ACHN (cell line): ENCODE data around the gene PTCH2.
"Not testable (repeated sequence)": the region's sequence is repeated elsewhere in the genome, so short reads cannot be mapped to it uniquely, and the experiment has no call there.

Experiments used
- DNase-seq: peaks from one replicate; pipeline ENCODE4 v3.0.0-alpha.2; 2015
- in situ Hi-C: cut with HindIII; loops from 2 replicates; pipeline ENCODE4 v1.10.0; 2017; ENCODE audit warnings: low sequenced_read_pairs, low pct_ligation_motif_present, low pct_unique_long_range_greater_than_20kb

PTCH2 gene

DNA sequence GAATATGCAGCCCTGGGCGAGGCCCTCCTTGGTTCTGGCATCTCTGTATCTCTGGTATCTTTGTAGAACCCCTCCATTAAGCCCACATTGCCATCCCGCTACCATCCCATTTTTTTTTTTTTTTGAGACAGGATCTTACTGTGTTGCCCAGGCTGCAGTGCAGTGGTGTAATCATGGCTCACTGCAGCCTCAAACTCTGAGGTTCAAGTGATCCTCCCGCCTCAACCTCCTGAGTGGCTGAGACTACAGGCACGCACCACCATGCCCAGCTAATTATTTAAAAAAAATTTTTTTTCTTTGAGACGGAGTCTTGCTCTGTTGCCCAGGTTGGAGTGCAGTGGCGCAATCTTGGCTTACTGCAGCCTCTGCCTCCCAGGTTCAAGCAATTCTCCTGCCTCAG, 18.7 kb downstream of the PTCH2 start:
- DNase-seq, in situ Hi-C loops: not testable (repeated sequence)

DNA sequence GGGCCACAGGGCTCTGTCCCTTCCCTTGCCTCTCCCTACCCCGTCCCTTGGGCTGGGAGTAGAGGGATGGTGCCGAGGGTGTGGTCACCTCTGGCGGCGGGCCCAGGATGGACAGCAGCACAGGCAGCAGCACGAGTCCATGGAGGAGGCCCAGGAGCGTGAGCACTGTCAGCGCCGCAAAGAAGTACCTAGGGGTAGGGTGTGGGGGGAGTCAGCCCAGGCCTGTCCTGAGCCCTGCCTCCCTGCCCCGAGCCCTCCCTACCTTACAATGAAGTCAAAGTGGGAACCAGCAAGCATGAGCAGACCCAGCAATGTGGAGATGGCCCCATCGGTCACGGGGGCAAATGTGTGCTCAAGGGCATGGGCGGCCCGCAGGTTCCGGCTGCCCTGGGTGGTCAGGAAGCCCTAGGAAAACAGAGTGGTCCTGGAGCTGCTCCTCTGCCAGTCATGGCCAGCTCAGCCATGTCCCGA, 20.0 kb downstream of the PTCH2 start:
- in situ Hi-C loops, result no loop called here
- no peak for DNase-seq

DNA sequence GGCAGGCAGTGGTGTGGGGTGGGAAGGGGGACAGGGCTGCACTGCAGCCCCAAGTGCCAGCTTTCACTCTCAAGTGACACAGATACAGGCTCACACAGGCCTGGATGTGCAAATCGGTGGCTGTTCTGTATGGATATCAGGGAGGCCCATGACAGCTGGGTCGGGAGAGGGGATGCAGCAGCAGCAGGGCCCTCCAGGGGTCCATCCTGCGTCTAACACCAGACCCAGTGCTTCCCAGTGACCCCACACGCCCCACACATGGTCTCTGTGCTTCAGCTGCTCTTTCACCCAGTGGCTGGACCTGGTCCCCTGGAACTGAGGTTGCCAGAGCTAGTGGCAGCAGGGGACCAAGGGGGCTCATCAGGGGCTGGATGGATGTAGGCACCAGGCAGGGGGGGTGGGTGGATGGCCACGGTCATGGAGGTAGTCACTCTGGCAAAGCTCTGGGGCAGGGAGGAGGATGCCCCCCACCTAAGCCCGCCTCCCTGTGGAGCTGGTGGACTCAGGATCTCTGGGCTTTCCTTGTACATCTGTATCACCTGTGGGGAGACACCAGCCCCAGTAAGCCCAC, 20.8 kb downstream of the PTCH2 start:
- in situ Hi-C loops, result no loop called here
- no peak for DNase-seq

DNA sequence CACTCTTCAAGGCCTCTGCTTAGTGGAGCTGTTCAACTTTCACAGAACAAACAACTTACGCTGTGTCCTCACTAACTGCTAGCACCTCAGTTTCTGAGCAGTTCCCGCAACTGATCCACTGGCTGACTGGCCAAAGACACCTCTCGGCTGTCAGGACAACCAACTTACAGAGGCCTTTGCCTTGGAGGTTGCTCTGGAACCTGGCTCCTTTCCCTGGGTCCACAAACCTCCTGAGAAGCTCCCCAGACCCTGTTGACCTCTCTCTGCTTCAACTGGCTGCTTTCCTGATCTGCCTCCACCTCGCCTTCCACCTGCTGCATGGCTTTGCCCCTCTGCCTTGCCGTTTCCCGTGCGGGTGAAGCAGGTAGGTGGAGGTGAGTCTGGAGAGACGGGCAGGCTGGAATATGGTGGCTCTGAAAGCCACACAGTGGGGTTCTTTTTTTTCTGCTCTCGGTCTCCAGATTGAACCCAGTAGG, 21.8 kb downstream of the PTCH2 start:
- in situ Hi-C loops, result no loop called here
- DNase-seq, result no peak

DNA sequence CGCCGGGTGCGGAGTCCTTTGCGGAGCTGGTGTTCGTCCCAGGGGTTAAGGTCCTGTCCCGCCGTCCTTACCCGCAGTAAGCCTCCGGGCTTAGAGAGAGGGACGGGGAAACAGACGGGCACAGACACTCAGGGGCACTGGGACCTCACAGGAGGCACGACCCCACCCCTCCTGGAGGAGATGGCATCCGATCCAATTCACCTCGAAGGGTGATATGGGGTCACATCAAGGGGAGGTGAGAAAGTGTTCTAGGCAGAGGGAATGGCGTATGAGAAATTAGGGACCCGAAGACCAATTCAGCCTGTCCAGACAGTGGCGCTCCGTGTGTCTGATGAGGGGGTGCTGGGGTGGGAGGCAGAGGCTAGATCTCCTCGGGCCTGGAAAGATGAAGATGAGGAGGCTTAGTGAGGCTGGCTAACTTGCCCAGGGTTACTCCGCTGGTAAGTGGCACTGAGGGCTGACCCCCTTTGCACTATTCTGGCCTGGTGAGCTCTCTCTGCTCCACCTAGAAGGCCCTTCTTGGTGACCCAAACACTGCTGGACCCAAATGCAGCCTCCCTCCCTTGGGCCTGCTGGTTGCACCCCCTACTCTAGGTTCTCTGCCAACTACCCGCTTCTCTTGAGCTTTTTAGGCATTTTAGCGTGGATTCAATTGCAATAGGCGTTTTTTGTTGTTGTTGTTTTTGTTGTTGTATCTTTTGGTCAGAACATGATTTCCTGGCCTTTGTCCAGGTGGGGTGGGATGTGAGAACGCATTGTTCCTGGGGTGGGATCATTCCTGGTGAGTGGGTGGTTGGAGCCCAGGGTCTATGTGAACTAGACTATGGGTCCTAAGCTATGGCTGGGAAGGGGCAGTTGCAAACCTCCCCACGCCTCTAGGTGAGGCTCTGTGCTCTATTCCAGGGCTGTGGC, 22.5 kb downstream of the PTCH2 start:
- DNase-seq, result no peak
- in situ Hi-C loops, result no loop called here

DNA sequence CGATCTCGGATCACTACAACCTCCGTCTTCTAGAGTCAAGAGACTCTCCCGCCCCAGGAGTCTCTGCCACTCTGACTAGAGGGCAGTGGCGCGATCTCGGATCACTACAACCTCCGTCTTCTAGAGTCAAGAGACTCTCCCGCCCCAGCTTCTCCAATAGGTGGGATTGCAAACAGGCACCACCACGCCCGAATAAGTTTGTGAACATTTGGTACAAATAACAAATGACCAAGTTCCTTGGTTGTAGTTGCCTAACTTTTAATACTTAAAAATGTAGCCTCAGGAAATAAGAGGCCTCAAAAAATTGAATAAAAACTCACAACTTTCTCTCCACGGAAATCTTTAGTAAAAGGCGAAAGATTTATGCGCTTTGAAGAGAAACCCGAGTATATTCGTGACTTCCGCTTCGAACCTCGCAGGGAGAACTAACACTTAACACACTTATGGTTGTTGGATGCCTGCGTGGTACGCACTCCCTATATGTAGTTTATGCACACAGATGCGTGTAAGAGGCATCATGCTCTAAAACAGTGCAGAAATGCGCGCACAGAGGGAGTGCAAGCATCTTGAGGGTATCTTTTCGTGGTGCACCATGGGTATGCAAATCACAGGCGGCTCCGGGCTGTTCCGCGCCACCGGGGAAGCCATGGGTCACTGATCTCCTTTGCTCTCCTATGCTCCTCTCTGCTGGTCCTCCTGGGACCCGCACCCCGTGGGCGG, 23.3 kb downstream of the PTCH2 start:
- in situ Hi-C loops, result no loop called here
- DNase-seq, result peak; percentile 95

DNA sequence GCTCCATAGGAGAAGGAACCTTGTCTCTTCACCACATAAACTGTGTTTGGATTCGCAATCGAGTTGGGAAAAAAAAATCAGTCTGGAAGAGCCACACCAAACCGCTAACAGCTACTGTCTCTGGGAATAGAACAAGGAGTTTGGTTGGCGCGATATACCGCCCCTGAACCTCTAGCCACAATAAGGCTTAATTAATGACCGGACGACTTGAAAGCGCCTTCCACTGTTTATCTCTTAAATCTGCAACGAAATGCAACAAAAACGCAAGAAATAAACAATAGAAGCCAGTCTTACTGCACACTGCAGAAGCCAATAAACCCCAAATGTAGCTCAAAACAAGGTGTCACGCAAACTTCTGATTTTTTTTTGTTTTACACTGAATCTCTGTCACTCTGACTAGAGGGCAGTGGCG, 23.9 kb downstream of the PTCH2 start:
- in situ Hi-C loops, result no loop called here
- no peak for DNase-seq

DNA sequence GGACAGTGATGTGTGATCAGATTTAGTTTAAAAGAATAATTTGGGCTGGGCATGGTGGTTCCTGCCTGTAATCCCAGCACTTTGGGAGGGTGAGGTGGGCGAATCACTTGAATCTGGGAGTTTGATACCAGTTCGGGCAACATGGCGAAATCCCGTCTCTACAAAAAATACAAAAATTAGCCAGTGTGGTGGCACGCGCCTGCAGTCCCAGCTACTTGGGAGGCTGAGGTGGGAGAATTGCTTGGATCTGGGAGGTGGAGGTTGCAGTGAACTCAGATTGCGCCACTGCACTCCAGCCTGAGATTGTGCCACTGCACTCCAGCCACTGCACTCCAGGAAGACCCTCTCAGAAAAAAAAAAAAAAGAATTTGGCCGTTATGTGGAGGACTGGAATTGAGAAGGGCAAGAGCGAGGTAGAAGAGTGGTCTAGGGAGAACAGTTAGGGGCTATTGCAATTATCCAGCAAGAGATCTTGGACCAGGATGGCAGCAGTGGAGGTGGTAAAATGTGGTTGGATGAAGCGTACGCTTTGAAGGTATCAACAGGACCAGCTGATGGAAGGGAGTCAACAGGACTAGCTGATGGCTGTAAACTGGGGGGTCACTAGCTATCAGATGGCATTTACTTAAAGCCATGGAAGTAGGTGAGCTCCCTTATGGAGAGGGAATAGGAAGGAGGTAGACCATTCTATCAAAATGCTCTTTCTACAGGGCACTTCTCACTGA, 25.1 kb downstream of the PTCH2 start:
- in situ Hi-C loops, result no loop called here

DNA sequence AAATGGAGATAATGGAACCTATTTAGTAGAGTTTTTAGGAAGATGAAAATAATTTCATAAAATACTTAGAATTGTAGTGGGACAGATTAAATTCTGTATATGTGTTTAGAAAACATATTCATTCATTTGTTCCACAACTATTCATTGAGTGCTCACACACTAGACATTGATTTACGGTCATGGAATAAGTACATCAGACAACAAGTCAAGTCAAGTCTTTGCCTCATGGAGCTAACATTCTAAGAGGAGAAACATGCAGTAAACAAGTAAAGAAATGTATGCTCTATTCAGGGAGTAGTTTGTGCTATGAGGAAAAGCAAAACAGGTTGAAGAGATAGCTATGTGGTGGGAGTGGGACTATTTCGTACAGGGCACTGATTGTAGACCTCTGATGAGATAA, 25.7 kb downstream of the PTCH2 start:
- in situ Hi-C loops, result no loop called here
- no peak for DNase-seq

More for the DNA sequence above, 25.1 kb downstream of the PTCH2 start:
- DNase-seq, result no peak

DNA sequence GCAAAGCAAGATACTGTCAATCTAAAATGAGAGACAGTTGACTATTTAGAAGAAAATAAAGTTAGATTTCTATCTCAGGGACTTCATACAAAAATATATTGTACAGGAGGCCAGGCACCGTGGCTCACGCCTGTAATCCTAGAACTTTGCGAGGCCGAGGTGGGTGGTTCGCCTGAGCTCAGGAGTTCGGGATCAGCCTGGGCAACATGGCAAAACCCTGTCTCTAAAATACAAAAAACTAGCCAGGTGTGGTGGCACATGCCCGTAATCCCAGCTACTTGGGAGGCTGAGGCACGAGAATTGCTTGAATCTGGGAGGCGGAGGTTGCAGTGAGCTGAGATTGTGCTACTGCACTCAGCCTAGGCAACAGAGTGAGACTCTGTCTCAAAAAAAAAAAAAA, 27.1 kb downstream of the PTCH2 start:
- in situ Hi-C loops, DNase-seq: not testable (repeated sequence)

DNA sequence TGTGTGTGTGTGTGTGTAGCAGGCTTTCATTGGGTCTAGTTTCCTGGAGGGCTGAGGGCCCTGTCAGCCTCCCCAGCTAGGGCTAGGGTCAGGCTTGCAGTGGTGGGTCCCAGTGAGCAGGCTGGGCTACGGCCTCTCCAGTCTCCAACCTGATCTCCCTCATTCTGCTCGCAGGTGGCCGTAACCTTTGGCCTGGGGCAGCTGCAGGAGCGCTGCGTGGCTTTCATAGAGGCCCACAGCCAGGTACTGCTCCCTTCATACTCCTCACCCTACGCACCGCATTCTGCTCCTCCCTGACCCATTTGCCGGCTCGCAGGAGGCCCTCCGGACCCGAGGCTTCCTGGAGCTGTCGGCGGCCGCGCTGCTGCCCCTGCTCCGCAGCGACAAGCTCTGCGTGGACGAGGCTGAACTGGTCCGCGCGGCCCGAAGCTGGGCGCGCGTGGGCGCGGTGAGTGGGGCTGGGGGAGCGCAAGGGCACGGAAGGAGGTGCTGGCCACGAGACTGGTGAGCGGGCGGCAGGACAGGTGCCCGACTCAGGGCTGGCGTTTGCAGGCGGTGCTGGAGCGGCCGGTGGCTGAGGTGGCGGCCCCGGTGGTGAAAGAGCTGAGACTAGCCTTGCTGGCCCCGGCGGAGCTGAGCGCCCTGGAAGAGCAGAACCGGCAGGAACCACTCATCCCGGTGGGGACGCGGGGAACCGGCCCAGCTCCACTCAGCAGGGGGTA, 30.1 kb downstream of the PTCH2 start:
- no peak for DNase-seq
- in situ Hi-C loops, result no loop called here

DNA sequence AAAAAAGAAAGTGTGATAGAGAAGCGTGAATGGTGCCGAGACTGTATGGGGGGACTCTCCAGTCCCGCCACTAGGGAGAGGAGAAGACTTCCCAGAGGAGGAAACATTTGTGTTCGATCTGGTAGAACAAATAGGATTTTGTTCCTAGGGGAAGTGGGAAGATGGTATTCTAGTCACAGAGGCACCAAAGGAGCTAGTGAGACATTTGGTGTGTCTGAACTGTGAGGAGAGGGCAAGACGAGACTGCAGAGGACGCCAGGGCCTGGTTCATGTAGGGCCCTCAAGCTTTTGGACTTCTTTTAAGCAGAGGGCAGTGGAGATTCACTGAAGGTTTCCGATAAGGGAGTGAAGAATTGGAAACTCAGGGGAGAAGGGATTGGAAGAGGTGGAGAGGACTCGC, 31.8 kb downstream of the PTCH2 start:
- DNase-seq, result no peak
- in situ Hi-C loops, result no loop called here

DNA sequence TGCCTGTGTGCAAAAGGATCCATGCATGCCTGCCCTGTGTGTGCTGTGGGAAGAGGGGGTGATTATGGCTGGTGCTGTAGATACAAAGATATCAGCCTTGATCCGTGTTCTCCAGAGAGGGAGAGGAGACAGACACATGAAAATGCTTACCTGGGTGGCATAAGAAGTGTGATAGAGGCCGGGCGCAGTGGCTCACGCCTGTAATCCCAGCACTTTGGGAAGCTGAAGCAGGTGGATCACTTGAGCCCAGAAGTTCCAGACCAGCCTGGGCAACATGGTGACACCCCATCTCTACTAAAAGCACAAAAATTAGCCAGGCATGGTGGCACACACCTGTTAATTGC, 32.3 kb downstream of the PTCH2 start:
- DNase-seq, in situ Hi-C loops: not testable (repeated sequence)

DNA sequence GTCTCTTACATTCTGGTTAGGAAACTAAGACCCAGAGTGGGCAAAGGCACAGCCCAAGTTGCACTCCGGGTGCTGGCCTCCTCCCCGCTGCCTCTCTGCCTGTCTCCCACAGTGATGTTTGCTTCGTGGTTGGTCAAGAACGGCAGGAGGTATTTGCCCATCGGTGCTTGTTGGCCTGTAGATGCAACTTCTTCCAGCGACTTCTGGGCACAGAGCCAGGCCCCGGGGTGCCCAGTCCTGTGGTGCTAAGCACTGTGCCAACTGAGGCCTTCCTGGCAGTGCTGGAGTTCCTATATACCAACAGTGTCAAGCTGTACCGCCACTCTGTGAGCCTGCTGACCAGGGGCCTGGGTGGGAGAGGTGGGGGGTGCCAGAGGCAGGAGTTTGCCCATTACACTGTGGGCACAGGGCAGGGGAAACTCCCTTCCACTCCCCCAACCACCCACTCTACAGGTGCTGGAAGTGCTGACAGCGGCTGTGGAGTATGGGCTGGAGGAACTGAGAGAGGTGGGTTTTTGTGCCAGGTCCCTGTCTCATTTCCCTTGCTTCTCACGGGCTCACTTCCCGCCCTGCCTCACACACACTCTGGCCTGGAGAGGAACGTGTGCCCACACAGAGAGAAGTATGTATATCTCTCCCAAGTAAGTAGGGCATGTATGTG, 32.8 kb downstream of the PTCH2 start:
- DNase-seq, result peak; percentile 83

DNA sequence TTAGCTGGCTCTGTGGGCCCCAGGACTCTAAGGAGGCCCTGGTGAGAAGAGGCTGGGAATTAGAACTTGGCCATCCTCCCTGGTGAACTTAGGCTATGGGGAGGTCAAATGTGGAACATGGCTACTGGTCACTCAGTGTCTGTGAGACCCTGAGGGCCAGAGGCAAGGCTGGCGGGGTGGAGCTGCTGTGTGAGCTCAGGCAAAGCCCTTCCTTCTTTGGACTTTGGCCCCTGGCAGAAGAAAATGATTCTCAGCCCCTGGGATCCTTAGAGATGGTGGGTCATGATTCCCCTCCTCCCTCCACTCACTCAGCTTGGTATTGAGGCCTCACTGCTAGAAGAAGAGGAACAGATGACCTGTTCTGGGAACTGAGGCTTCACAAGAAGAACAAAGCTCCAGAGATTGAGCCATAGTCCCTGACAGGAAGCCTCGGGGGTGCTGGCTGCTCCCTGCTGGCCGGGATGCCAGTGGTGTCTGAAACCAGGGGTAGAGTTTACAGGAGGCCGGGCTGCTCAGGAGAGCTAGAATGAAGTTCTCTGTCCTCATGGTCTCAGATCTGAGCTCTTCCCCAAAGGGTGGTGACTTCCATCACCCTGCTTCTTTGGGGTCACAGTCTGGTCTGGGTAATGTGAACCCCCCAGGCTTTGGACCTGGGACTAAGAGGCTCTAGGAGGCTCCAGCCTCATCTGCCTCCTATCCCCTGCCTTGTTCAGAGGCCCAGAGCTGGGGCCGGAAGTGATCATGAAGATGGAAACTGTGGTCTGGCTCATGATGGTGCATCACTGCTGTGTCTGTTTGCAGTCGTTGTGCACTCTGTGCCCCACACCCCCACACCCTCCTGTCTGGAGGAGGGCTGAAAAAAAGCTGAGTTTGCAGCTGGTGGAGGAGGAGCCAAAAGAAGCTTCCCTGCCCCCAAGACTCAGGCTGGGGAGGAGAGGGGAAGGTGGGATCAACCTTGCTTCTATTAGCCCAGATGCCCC, 33.8 kb downstream of the PTCH2 start:
- in situ Hi-C loops, result no loop called here

More for the DNA sequence above, 32.8 kb downstream of the PTCH2 start:
- in situ Hi-C loops, result no loop called here

DNA sequence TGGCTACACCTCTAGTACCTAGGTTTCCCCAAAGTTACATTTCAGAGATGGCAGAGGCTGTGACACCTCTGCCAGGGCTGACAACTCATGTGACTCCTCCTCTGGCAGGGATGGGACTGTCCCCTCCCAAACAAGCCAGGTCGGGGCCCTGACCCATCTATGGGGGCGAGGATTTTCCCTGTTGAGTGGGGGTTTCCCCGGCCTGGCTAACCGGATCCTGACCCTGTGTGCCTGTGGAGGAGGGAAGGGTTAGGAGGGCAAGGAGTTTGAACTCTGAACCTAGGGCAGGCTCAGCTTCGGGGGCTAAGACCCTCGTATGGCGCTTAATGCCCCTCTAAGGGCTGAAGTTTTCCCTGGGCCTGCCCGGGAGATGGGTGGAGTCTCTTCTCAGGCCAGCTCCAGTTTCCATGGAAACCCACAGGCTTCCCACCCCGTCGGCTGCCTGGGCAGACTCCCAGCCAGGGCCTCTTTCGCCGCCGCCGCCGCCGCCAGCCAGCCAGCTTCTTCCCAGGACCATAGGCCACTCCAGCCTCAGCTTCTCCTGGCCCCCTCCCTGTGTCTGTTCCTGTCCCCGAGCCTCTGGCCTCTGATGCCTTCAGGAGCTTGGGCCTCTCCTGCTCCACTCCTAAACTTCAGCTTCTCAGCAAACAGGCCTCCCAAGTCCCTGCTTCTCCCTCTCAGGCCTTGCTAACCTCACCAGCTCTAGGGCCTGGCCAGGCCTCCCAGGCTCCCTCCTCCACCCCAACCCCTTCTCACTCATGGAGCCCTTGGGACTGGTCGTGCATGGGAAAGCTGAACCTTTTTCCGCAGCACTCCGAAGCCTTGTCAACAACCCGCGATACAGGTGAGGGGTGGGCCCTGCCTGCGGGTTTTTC, 34.8 kb downstream of the PTCH2 start, which contains the start of gene BTBD19:
Gene BTBD19, plus strand, starts transcription at position 461 of the 875 bp plus-strand sequence. Its CDS starts 298 bp downstream, at position 759.
- DNase-seq, result peak; percentile 76
- in situ Hi-C loops, result no loop called here

More for the DNA sequence above, 33.8 kb downstream of the PTCH2 start:
- peak; percentile 27 for DNase-seq
